ENCODE measurements around the gene DOCK1. TPM values are rescaled to one million over a fixed set of nuclear protein-coding genes. Genes with fewer than 3 reads are reported as not detected.

DOCK1 gene
- total RNA-seq, 1 donor from 2014 or later: 25.8 TPM

DNA sequence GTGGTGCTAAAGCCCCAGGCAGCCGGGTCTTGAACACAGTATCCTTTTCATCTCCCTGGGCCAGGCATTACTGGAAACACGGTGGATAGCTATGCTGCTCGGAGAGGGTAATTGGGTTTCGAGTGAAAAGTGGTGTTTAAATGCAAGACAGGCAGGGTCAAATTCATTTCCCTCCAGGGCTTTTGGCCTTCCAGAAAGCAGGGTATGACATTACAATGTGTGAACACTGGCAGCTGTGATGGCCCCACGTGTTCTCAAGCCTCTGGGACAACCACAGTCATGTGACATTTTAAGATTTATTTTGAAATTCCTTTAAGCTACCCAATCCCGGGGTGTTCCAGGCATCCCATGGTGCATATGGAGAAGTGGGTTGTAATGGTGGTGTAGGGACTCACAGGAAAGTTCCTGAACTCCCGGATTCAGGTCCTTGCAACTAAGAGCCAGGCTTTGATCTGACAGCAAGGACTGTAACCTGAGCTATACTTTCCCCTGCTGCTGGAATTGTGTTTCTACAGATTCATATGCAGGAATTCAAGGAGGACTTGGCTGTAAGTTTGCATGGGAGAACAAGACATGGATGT, 244.4 kb downstream of the DOCK1 start:
- H3K4me1 ChIP-seq: no peaks in the 10 kb centered on the region
- H3K9me3 ChIP-seq: no peaks in the 10 kb centered on the region
- H3K27ac ChIP-seq: no peak overlapping the region
- no peak overlapping the region for H3K4me3 ChIP-seq
- DNase-seq (ENCODE audit: low spot score in 2 of 2): no peak
- intact Hi-C loops (cut with DNase I): no loop called here
- no peaks in the 10 kb centered on the region for H3K27me3 ChIP-seq
- peaks cover 0 to 4% of the 10 kb centered on the region in 2 donors for H3K36me3 ChIP-seq
- no peak for TF ChIP-seq CTCF (IDR thresholded peaks at IDR 0.05)

GRCh38 chr10:127150136-127150535, 244.9 kb downstream of the DOCK1 start:
- no peaks in the 10 kb centered on the region for H3K9me3 ChIP-seq
- no peak for DNase-seq (ENCODE audit: low spot score in 2 of 2)
- H3K27me3 ChIP-seq: no peaks in the 10 kb centered on the region
- peaks cover 0 to 4% of the 10 kb centered on the region in 2 donors for H3K36me3 ChIP-seq
- H3K27ac ChIP-seq: no peak overlapping the region
- intact Hi-C loops (cut with DNase I): no loop called here
- no peak for TF ChIP-seq CTCF (IDR thresholded peaks at IDR 0.05)
- H3K4me3 ChIP-seq: no peak overlapping the region
- no peaks in the 10 kb centered on the region for H3K4me1 ChIP-seq

GRCh38 chr10:127151541-127151940, 246.3 kb downstream of the DOCK1 start:
- DNase-seq (ENCODE audit: low spot score in 2 of 2): no peak
- H3K9me3 ChIP-seq: no peaks in the 10 kb centered on the region
- intact Hi-C loops (cut with DNase I): no loop called here
- no peaks in the 10 kb centered on the region for H3K27me3 ChIP-seq
- no peak for TF ChIP-seq CTCF (IDR thresholded peaks at IDR 0.05)
- peaks cover 0 to 4% of the 10 kb centered on the region in 2 donors for H3K36me3 ChIP-seq
- H3K27ac ChIP-seq: no peak overlapping the region
- no peak overlapping the region for H3K4me3 ChIP-seq
- H3K4me1 ChIP-seq: no peaks in the 10 kb centered on the region

GRCh38 chr10:127151981-127152699, 246.9 kb downstream of the DOCK1 start:
- Histone ChIP-seq H3K9me3 (no peaks in the 10 kb centered on the region), H3K27me3 (no peaks in the 10 kb centered on the region), H3K4me3 (no peak overlapping the region), H3K27ac (no peak overlapping the region), H3K36me3 (peaks cover 0 to 4% of the 10 kb centered on the region in 2 donors), H3K4me1 (no peaks in the 10 kb centered on the region)
- no peak for DNase-seq (ENCODE audit: low spot score in 2 of 2)
- intact Hi-C loops (cut with DNase I): no loop called here
- no peak for TF ChIP-seq CTCF (IDR thresholded peaks at IDR 0.05)

- no peak for TF ChIP-seq CTCF (IDR thresholded peaks at IDR 0.05)
- intact Hi-C loops (cut with DNase I): no loop called here
- no peaks in the 10 kb centered on the region for H3K27me3 ChIP-seq
- DNase-seq (ENCODE audit: low spot score in 2 of 2): no peak
- H3K9me3 ChIP-seq: no peaks in the 10 kb centered on the region
- peaks cover 0 to 4% of the 10 kb centered on the region in 2 donors for H3K36me3 ChIP-seq
- H3K4me1 ChIP-seq: no peaks in the 10 kb centered on the region
- no peak overlapping the region for H3K4me3 ChIP-seq
- no peak overlapping the region for H3K27ac ChIP-seq
These were observed 248.0 kb downstream of the DOCK1 start for GRCh38 chr10:127153181-127153580.
